NCI-H524 (cell line): ENCODE data around the gene WWC2.

Experiments
- DNase-seq, 2 experiments: peaks; one replicate each; lab custom pipeline; 2025; lab: John Stamatoyannopoulos, UW

The WWC2 gene

GRCh38 chr4:183256756-183257385, 157.8 kb downstream of the WWC2 start:
- DNase-seq, result peak in 1 of 2 experiments; percentile 19

GRCh38 chr4:183257808-183258207, 158.8 kb downstream of the WWC2 start:
- peak in 1 of 2 experiments; percentile 1 for DNase-seq

- no peak for DNase-seq
These were observed 161.6 kb downstream of the WWC2 start for GRCh38 chr4:183260491-183261151.

GRCh38 chr4:183261953-183262775, 163.1 kb downstream of the WWC2 start:
- DNase-seq, result peak in 1 of 2 experiments; percentile 59

- no peak for DNase-seq
These were observed 163.7 kb downstream of the WWC2 start for GRCh38 chr4:183262776-183263100.

- DNase-seq, result no peak
These were observed 164.8 kb downstream of the WWC2 start for GRCh38 chr4:183263787-183264386.

DNA sequence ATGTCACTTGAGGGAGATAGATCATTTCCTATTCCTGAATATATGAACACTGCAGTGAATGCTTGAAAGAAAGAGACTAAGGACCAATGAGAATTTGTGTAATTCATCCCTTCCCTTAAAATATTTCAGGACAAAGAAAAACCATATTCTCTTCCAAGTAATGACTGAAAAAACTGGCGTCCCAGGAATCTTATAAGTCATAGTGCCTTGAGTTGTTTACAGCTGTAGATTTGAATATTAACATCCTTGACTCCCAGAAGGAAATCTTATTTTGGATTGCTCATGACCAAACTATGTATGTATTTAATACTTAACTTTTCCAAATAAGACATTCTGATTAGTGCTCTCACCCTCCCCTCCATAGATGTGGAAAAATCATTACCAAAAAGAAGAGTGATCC, 165.6 kb downstream of the WWC2 start:
- DNase-seq, result no peak

- DNase-seq, result no peak
These were observed 167.3 kb downstream of the WWC2 start for GRCh38 chr4:183266371-183266770.

GRCh38 chr4:183268556-183268955, 169.5 kb downstream of the WWC2 start:
- DNase-seq, result no peak

DNA sequence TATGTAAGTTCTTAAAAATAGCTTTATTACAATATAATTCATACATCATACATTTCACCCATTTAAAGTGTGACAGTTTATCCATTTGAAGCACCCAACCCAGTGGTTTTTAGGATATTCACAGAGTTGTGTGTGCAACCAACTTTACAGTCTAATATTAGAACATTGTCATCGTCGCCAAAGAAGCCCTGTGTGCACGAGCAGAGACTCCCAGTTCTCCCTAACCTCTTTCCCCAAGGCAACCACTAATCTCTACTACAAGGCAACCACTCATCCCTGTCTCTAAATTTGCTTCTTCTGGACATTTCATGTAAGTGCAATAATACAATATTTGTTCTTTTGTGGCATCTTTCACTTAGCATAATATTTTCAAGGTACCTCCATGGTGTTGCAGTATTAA, 173.3 kb downstream of the WWC2 start:
- DNase-seq, result no peak

GRCh38 chr4:183276106-183276505, 177.0 kb downstream of the WWC2 start:
- no peak for DNase-seq

DNA sequence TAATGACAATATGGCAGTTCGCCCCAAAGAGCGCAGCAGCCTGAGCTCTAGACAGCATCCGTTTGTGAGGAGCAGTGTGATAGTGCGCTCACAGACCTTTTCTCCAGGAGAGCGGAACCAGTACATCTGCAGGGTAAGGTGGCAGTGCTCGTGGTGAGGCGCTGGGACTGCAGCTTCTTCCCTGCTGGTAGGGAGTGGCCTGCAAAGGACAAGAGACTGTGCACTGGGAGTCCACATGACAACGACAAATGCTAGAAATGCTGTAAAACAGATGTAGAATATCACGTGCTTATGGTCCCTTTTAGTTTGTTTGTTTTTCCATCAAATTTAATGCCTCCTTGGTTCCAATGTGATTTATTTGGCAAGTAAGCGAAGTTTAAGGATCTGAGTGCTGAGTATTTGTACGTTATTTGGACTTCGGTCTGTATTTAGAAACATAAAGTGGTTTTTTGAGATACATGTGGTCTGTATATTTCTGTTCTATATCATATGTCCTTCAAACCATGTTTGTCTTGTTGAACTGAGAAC, 185.3 kb downstream of the WWC2 start:
- no peak for DNase-seq

GRCh38 chr4:183284965-183285364, 185.9 kb downstream of the WWC2 start:
- no peak for DNase-seq

- no peak for DNase-seq
These were observed 186.8 kb downstream of the WWC2 start for GRCh38 chr4:183285886-183286285.

DNA sequence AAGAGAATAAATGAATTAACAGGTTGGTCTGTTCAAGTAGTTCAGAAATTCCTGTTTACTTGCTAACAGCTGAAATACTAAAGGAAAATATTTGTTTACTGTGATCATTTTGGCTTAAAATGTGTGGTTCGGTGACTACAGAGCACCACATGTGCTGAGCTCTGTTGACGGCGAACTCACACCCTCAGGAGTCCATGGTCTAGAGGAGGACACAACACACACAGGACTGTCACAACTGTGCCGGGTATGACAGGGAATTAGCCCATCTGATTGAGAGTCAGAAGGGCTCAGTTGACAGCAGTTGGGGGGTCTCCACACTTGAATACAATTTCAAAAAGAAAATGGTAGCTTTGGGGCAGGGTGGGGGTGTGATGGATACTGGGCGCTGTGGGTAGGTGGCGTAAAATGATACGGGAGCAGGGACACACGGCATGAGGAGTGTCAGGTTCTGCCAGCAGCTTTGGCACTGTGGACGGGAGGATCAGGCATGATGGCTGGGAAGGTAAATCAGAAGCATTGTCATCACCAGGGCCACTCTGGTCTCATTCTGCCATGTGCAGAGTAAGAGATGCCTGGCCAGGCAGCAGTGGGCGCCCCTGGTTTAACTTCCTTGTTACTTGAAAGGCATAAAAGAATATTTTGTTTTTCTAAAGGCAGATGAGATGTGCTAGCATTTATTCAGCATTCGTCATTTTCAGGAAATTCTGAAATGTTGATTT, 187.7 kb downstream of the WWC2 start:
- no peak for DNase-seq

DNA sequence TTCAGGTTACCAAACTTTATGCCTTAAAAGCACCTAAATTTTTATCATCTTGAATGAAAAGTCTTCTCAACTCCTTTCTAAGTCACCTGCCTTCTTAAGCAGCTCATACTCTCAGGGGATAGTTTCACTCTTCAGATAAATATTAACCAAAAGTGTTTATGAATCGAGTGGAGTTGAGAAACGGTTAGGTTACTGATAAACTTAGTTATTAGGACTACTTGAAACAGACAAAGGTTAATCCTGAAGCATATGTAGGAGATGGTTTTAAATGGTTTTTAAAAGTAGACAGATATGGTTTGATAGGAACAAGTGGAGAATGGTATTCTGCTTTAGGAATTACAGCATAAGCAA, 188.2 kb downstream of the WWC2 start:
- DNase-seq, result no peak

- DNase-seq, result no peak
These were observed 188.6 kb downstream of the WWC2 start for GRCh38 chr4:183287677-183288076.

GRCh38 chr4:183288955-183289354, 189.9 kb downstream of the WWC2 start:
- no peak for DNase-seq

GRCh38 chr4:183289688-183290087, 190.6 kb downstream of the WWC2 start:
- no peak for DNase-seq

DNA sequence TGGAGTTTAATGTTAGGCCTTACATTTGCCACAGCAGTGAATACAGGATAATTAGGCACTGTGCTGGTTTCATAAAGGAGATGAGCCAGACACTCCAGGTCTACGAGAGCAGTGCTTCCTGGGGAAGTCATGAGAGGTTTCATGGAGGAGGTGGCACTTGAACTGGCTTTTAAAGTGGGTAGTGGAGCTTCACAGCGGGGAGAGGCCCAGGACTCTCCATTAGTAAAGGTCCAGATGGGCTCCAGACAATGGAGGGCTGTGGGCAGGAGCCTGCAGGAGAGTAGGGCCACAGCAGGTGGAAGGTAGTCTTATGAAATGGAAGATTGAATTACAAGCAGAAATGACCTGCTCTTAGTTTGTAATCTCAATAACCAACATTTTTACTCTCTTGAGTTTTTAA, 192.0 kb downstream of the WWC2 start:
- DNase-seq, result peak in 1 of 2 experiments; percentile 9

- DNase-seq, result no peak
These were observed 196.7 kb downstream of the WWC2 start for GRCh38 chr4:183295711-183296110.

- DNase-seq, result no peak
These were observed 198.6 kb downstream of the WWC2 start for GRCh38 chr4:183297675-183298074.
